Measurements from ENCODE around the gene ADSS1.

GRCh38 chr14:104697317-104697703, 26.7 kb upstream of the ADSS1 start:
- TF ChIP-seq CTCF (IDR thresholded peaks at IDR 0.05; ENCODE audit: poor library complexity) (no peak), EZH2 (IDR thresholded peaks at IDR 0.05; ENCODE audit: borderline replicate concordance) (no peak), EZH2phosphoT487 (IDR thresholded peaks at IDR 0.05; ENCODE audit: low read depth, severe bottlenecking, unreplicated experiment) (no peak)

Data from hepatocyte (in vitro differentiated cells).